HG03097 (cell line): ENCODE data around the gene ATL1.
"Not testable (repeated sequence)": the region's sequence is repeated elsewhere in the genome, so short reads cannot be mapped to it uniquely, and the experiment has no call there.

Experiments
- ATAC-seq: cut with Tn5 transposase; IDR thresholded peaks from one replicate; pipeline ENCODE4 v1.9.1; 2021; ENCODE audit not compliant: unreplicated experiment, low FRiP score

ATL1 gene

DNA sequence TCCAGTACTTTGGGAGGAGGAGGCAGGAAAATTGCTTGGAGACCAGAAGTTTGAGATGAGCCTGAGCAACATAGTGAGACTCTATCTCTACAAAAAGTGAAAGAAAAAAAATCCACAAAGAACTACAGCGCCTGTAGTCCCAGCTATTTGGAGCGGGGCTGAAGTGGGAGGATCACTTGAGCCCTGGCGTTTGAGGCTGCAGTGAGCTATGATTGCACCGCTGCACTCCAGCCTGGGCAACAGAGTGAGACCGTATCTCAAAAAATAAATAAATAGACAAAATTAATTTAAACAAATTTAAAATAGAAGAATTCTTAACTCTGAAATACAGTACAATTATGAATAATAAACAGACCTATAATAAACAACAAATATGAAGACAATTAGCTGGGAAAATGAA, 40.9 kb downstream of the ATL1 start:
- ATAC-seq, result no peak

DNA sequence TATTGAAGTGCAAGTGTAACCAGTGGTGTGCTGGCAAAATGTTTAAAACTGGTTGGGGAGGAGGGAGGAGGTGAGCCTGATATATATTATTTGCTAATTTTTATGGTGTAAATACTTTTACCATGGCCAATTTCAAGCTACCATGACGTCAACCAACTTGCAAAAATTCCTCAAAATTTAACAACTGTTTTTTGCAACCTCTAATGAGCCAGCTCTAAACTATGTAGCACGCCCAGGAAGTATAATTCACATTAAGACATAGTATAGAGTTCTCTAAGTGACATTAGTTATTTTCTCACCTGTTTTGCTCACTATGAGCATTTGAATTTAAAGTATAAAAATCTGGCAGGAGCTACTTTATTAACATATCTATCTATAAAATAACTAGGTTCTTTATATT, 41.4 kb downstream of the ATL1 start:
- no peak for ATAC-seq

DNA sequence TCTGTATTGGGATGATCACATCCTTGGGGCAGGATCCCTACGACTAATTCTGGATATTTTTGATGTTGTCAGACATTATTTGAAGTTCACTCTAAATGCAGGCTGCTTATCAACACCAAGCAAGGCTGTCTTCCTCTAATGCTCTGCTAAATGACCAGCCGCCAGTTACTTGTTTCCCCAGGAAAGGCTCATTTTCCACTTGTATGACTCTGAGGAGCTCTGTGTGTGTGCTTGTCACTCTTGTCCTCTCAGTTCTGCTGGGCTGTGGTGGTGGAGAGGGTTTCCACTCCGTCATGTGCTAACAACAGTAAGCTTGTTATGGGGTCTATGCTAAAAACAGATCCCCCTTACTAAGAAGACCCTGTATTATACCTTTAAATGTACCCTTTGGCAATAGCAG, 42.1 kb downstream of the ATL1 start:
- ATAC-seq, result no peak

DNA sequence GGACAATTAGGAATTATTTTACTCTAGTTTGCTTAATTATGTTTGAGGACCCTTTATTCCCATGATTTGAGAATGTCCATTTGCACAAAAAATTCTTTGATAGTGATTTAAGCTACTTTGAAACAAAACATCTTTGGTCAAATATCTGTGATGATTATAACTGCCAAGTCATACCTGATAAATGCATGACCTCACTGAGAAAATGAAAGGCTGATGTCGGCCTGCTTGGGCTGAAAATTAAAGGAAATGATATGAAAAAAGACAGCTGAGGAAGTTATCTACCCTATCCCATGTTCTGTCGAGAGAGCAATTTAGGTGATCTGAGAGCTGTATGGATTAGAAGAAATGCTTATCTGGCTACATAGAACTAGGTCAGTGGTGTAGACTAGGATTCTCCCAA, 43.6 kb downstream of the ATL1 start:
- ATAC-seq, result no peak

DNA sequence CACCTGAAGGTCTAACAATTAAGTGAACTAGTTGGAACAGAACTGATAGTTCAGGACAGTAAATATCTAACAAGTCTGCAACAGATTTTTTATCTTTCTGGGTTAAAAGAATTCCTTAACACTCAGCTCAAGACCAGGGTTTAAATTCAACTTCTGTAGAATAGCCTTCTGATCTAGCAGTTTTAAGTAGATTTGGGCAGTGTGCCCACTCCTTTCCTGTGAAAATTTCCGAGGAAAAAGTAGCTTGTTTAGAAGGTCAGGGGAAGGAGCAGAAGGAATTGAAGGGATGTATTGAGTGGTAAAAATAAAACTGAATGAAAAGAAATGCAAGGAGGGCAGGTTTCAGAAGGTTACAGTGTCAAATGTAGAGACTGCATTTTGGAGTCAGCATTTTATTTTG, 45.8 kb downstream of the ATL1 start:
- no peak for ATAC-seq

DNA sequence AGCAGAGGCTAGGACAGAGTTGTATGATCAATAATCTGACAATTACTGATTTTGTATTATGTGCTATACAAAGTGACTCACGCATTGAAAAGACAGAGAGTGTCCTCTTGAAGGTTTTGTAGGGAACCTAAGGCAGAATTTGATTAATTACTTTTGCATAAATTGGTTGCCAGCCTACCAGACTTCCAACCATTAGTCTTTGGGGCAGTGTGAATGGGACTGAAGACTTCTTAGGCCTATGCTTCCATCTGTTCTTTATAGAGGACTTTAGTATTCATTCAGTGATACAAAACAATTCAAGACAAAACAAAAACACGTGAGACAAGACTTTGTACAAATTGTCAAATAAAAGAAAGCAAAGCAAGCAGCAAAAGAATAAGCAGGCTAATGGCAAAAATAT, 46.5 kb downstream of the ATL1 start:
- ATAC-seq, result no peak

DNA sequence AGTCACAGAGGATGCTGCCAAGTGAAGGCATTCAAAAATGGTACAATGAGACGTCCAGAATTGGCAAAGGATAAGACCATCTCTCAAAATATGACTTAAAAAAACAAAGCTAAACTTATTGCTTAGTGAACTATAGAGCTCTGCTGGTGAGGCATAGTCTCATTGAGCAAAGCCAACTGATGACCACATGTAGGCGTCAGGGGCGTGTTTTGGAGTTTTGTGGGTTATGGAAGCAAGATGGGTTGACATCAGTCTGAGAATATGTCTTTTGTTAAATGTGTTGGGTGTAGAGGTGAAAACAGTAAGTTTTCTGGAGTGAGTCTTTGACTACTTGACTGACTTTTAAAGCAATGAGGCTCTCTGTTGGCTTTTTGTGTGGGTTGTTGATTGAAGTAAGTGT, 47.2 kb downstream of the ATL1 start:
- ATAC-seq, result no peak

DNA sequence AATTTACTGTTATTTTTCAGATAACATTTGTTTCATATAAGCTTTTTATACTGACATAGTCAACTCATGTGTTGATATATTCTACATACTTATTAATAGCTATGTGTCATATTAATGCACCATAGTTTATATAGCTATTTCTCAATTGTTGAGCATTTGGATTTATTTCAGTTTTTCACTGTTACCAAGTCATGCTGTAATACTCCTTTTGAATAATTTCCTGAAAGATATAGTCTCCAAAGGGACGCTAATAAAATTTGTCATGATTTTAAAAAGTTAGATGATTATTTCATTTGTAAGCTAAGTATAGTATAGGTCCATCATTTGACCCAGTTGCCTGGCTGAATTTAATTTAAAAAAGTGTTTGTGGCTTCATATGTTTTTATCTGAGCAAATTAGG, 47.8 kb downstream of the ATL1 start:
- no peak for ATAC-seq

DNA sequence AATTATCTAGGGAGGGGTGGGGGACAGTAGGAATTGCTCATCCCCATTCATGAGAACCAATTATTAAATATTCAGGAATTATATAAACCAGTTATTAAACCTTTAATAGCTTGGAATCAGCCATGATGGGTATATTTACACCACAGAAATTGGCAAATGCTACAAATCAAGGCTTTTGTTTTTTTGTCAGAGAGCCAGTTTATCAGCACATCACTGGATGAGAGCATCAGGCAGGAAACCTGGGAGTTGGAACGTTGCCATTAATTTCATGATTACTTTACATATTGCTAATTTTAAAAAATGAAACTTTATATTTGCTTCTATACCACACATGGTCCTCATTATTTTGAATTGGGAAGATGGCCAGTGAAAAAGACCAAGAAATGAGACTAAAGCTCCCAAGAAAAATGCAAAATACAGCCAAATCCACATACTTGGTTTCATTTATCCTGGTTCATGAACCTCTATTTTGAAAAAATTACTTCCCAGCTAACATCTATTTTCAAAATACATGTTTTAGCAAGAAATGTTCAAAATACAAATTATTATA, 48.4 kb downstream of the ATL1 start:
- no peak for ATAC-seq

DNA sequence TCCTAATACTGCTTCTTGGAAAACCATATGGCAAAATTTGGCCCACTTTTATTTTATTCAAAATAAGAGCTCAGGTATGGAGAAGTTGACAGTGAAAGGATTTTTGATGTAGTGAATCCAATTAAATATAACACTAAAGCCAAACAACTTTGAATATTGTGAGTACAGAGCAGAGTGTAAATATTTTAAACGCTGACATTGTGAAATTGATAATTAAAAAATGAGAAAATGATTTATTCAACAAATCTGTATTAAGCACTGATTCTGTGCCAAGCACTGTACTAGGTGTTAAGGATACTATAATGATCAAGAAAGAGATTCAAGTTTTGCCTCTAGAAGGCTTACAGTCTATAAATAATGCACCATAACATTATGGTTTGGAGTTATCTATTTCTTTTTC, 50.5 kb downstream of the ATL1 start:
- ATAC-seq, result no peak

DNA sequence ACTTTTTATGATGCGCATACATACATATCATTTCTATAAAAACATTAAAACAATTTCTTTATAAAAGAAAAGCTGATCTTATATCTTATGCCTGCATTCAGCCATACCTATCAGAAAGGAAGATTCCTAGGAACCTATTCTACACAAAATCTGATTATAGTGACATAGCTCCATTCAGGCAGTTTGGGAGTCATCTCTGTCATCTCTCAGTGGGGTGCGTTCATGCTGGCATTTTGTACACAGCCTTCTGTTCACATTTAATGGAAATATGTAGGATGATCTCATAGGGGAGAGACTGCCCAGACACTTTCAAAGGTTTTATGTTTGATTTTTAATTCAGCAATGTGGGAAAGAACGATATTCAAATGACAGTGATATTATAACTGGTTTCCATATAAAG, 52.9 kb downstream of the ATL1 start:
- no peak for ATAC-seq

DNA sequence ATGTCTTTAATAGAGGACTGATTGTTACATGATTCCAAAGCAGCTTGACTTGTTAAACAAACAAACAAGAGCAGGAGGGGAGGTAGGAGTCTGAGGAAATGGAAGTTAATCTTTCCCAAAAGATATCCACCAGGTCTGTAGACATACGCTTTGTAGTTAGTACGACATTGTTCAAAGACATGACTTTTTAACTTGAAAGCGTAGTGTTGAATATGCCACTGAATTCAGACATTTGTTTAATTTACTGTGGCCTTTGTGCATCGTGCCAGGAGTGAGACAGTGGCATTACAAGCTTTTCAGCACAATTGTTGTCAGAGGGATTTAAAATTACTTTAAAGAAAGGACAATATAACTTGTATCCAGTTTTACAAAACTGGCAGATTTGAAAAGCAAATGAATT, 55.1 kb downstream of the ATL1 start:
- ATAC-seq, result no peak

DNA sequence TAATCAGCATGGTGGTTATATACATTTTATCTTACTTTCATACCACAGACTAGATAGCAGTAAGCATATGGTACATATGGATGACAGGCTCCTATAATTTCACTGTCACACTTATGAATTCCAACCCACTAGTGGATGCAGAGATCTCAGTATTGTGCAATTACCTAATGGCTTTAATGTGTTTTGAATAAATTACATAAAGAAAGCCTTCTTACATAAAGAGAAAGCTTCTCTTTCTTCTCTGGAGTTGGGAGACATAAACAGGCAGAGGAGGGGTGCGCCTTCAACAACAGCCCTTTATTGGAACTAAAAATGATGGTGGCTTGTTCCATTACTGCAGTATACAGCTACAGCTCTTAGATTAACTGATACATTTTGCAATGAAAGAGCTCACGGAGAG, 55.6 kb downstream of the ATL1 start:
- no peak for ATAC-seq

DNA sequence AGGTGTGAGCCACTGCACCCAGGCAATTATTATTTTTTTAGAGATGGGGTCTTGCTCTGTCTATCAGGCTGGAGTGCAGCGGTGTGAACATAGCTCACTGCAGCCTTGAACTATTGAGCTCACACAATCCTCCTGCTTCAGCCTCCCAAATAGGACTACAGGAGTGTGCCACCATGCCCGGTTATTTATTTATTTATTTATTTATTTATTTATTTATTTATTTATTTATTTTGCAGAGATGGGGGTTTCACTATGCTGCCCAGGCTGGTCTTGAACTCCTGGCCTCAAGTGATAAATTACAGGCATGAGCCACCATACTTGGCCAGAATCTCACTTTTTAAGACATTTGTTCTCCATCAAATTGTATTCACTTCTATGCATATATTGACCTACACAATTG, 56.3 kb downstream of the ATL1 start:
- ATAC-seq, result no peak

DNA sequence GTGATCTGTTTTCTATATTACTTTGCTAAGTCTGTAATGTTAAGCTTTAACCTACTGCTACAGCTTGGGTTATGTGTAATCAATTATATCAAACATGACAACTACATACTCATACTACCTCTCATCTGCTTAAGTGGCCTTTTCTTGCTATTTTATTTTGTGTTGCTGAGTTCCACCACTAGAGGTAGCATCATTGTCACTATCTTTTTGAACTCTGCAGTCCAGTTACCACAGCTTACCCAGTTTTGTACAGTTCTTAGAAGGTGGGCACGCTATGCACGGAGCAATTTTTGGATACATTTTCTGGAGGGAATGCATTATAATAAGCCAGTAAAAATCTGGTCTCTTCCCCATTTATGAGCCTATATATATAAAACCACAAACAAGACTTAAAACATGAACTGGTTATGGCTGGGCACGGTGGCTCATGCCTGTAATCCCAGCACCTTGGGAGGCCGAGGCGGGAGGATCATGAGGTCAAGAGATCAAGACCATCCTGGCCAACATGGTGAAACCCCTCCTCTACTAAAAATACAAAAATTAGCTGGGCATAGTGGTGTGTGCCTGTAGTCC, 59.7 kb downstream of the ATL1 start:
- no peak for ATAC-seq

DNA sequence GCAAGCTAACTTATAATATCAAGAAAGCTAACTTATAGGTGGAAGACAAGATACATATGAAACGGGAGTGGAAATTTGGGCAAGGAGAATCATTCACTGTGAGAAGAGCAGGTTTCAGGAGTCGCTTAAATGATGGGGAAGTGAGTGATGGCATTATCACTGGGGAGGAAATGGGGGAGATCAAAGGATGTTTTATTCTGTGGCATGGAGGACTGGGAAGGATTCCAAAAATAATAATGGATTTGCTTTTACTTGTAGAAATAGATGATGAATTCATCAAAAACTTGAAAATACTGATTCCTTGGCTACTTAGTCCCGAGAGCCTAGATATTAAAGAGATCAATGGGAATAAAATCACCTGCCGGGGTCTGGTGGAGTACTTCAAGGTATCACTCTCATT, 60.4 kb downstream of the ATL1 start:
- ATAC-seq, result no peak

DNA sequence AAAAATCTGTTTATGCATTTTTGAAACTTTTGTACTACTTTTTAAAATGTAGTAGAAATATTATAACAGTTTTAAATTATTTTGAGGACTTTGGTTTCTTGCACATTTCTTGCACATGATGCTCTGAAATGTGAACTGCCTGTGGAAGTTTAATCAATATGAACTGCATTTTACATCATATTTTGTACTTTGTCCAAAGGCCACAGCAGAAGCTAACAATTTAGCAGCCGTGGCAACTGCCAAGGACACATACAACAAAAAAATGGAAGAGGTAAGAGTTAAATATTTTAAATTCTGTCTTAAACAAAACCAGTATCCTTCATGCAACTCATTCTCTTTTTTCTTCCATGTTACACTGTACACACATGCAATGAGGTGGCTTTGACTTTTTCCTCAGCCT, 63.0 kb downstream of the ATL1 start:
- ATAC-seq, result no peak

DNA sequence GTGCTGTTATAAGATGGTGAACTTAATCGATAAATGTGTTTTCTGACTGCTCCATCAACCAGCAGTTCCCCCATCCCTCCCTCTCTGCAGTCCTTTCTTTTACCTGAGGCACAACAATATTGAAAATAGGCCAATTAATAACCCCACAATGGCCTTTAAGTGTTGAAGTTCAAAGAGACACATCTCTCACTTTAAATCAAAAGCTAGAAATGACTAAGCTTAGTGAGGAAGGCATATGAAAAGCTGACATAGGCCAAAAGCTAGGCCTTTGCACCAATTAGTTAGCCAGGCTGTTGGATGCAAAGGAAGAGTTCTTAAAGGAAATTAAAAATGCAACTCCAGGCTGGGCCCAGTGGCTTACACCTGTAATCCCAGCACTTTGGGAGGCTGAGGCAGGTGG, 64.5 kb downstream of the ATL1 start:
- ATAC-seq, result no peak

DNA sequence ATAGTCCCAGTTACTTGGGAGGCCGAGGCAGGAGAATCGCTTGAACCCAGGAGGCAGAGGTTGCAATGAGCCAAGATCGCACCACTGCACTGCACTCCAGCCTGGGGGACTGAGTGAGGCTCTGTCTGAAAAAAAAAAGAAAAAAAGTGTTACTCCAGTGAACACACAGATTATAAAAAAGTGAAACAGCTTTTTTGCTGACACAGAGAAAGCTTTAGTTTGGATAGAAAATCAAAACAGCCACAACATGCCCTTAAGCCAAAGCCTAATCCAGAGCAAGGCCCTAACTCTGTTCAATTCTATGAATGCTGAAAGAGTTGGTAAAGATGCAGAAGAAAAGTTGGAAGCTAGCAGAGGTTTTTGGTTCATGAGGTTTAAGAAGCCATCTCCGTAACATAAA, 65.0 kb downstream of the ATL1 start:
- ATAC-seq, result not testable (repeated sequence)

DNA sequence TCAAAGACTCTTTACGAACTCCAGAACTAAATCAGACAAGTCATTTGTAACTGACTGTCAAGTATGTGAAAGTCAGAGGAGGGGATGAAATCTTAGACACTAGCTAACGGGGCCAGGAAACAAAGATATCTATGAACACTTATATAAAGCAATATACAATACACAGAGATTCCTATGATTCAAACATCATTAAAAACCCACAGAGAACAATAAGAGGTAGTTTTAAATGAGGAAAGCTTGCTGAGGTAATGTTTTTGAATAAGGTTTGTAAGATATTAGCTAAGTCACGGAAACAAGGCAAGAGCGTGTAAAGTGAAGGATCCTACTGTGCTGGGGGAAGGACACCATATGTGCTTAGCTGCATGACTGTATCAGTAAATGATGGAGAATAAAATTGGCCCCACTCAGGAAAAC, 71.5 kb downstream of the ATL1 start:
- ATAC-seq, result no peak

DNA sequence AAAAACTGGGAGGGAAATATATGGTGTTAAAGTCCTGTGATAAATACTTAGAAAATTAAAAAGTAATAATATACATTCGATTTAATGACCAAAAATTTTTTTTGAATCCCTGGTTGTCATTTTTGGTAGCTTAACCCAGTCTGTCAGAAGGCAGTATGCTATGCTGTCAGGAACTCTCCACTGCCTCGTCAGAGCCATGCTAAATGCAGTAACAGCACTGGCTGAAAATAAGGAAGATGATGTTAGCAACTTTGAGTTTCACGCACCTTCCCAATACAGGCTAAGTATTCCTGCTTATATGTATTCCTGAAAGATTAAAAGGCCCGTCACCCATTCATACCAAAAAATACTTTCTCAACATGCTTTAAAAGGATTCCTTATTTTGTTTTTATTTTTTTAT, 74.0 kb downstream of the ATL1 start:
- no peak for ATAC-seq

DNA sequence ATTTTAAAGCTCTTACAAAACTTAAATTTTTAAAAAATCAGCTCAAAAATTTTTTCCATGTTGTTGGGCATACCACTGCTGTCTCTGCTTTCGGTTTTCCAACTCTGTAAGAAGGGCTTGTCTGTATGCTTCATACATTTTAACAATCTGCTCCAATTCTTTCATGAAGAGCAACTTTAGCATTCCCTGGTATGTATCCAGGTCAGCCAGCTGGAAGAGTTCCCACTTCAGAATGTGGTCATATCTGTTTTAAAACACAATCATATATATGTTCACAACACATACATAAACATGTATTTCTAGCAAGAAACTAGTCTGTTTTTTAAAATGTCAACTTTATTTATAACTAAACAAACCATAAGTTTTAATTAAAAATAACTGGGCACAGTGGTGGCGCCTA, 75.2 kb downstream of the ATL1 start:
- no peak for ATAC-seq

DNA sequence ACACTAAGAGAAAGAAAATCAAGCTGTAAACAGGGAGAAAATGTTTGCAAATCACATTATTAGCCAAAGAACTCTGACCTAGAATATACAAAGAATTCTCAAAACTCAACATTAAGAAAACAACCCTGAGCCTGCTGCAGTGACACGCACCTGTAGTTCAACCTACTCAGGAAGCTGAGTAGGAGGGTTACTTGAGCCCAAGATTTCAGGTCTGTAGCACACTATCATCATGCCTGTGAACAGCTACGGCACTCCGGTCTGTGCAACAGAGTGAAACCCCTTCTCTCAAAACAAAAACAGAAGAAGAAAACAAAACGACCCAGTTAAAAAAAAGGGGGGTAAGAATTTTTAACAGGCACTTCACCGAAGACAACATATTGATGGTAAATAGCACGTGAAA, 87.3 kb downstream of the ATL1 start:
- ATAC-seq, result peak; percentile 81
